ENCODE data around the gene OIP5.

Gene OIP5

DNA sequence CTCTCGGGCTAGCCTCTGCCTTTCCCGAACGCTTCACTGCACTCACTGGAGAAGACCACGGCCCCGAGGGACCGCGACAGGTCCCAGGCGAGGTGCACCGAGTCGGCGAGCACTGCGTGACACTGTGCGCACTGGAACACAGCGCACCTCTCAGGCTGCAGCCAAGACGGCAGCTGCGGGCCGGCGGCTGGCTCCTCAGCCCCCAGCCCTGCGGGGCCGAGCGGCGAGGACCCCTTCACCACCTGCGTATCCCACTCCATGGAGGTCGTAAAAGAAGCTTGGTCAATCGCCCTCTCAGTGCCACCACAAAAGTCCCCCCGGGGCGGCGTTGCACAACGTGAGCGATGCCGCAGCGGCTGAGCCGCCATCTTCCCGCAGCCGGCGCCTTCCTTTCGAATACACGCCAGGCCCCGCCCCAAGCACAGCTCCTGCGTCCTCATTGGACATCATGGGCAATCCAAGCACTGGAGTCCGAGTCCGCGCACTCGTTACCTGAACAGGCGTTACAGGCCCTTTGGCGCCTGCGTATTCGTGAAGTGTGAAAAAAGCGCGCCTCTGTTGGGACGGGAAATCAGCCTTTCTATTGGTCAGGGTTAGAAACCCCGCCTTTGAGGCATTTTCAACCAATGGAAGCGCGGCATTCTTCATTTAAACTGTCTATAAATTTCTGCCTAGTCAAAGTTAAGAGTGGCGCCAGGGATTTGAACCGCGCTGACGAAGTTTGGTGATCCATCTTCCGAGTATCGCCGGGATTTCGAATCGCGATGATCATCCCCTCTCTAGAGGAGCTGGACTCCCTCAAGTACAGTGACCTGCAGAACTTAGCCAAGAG, at the start of gene OIP5, which contains the start of gene NUSAP1:
Gene OIP5 (minus strand): TSS at position 398 of the 832 bp plus-strand sequence. CDS start 30 bp downstream, at position 368.
Gene NUSAP1 (plus strand): TSS at position 688 of the 832 bp plus-strand sequence. CDS start 77 bp downstream, at position 765.
- TF ChIP-seq, protein P1, sequence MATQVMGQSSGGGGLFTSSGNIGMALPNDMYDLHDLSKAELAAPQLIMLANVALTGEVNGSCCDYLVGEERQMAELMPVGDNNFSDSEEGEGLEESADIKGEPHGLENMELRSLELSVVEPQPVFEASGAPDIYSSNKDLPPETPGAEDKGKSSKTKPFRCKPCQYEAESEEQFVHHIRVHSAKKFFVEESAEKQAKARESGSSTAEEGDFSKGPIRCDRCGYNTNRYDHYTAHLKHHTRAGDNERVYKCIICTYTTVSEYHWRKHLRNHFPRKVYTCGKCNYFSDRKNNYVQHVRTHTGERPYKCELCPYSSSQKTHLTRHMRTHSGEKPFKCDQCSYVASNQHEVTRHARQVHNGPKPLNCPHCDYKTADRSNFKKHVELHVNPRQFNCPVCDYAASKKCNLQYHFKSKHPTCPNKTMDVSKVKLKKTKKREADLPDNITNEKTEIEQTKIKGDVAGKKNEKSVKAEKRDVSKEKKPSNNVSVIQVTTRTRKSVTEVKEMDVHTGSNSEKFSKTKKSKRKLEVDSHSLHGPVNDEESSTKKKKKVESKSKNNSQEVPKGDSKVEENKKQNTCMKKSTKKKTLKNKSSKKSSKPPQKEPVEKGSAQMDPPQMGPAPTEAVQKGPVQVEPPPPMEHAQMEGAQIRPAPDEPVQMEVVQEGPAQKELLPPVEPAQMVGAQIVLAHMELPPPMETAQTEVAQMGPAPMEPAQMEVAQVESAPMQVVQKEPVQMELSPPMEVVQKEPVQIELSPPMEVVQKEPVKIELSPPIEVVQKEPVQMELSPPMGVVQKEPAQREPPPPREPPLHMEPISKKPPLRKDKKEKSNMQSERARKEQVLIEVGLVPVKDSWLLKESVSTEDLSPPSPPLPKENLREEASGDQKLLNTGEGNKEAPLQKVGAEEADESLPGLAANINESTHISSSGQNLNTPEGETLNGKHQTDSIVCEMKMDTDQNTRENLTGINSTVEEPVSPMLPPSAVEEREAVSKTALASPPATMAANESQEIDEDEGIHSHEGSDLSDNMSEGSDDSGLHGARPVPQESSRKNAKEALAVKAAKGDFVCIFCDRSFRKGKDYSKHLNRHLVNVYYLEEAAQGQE (IDR thresholded peaks at IDR 0.05; ENCODE audit: low read depth) = no peak
- TF ChIP-seq YY1 (IDR thresholded peaks at IDR 0.05; ENCODE audit: low read depth) (peak; percentile 95), ZBTB7A (IDR thresholded peaks at IDR 0.05; ENCODE audit: low read depth) (no peak), RAD21 (IDR thresholded peaks at IDR 0.05; ENCODE audit: low read depth) (no peak), TAF1 (IDR thresholded peaks at IDR 0.05; ENCODE audit: low read depth) (peak; percentile 91), TEAD4 (IDR thresholded peaks at IDR 0.05) (peak; percentile 28; the same call in 1 of the 2 replicates), NFIC (IDR thresholded peaks at IDR 0.05) (no peak), CREB1 (IDR thresholded peaks at IDR 0.05; ENCODE audit: low read depth) (no peak), EP300 (IDR thresholded peaks at IDR 0.05; ENCODE audit: borderline replicate concordance) (no peak; the same call in 1 of the 2 replicates), TCF12 (IDR thresholded peaks at IDR 0.05; ENCODE audit: low read depth) (no peak), FOXM1 (IDR thresholded peaks at IDR 0.05; ENCODE audit: borderline replicate concordance, low read depth) (peak; percentile 93), EGR1 (IDR thresholded peaks at IDR 0.05) (no peak), CEBPB (IDR thresholded peaks at IDR 0.05) (0 out of 2 replicates have a peak, but pooled peaks have one; percentile 53)
- TF ChIP-seq, protein P2, sequence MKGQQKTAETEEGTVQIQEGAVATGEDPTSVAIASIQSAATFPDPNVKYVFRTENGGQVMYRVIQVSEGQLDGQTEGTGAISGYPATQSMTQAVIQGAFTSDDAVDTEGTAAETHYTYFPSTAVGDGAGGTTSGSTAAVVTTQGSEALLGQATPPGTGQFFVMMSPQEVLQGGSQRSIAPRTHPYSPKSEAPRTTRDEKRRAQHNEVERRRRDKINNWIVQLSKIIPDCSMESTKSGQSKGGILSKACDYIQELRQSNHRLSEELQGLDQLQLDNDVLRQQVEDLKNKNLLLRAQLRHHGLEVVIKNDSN (IDR thresholded peaks at IDR 0.05) = no peak
- TF ChIP-seq, protein P3, sequence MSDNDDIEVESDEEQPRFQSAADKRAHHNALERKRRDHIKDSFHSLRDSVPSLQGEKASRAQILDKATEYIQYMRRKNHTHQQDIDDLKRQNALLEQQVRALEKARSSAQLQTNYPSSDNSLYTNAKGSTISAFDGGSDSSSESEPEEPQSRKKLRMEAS (IDR thresholded peaks at IDR 0.05) = peak; percentile 69

DNA sequence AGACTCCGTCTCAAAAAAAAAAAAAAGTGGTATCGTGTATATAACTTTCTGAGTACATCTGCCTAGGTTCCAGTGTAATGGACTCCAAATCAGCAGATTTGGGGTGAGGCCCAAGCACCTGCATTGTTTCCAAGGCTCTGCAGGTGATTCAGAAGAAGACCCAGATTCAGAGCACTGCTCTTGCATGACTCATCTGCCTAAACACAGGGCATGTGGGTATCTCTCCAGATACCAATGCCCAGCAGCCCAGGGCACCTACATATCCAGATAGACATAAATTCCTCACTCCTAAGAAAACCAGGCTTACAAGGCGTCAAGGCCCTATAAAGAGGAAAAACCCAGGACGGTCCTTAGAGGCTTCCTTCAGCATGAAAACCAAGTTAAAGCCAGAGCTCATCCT, 45.6 kb upstream of the OIP5 start:
- no peak for TF ChIP-seq TEAD4 (IDR thresholded peaks at IDR 0.05)
- TF ChIP-seq CREB1 (IDR thresholded peaks at IDR 0.05; ENCODE audit: low read depth) = no peak

DNA sequence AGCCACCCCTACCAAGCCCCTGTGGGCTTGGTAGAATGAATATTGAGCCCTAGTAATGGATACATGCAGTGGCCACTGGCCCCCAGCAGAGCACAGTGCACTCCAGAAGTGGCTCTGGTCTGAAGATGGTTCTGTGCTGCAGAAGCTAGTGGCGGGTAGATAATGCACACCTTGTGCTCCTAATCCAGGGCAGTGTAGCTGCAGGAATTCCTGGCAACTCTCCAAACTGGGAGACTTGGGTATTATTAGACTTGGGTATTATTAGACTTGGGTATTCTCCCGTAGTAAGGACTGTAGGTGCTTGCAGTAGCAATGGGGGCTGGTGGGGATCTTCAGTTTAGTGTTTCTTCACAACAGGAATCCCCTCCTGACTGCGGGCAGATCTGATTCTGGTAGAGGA, 35.0 kb upstream of the OIP5 start:
- TF ChIP-seq, protein P3 (IDR thresholded peaks at IDR 0.05) = no peak
- TF ChIP-seq RAD21 (IDR thresholded peaks at IDR 0.05; ENCODE audit: low read depth) (no peak), TCF12 (IDR thresholded peaks at IDR 0.05; ENCODE audit: low read depth) (no peak), CEBPB (IDR thresholded peaks at IDR 0.05) (no peak), EP300 (IDR thresholded peaks at IDR 0.05; ENCODE audit: borderline replicate concordance) (no peak), NFIC (IDR thresholded peaks at IDR 0.05) (no peak)
- TF ChIP-seq, protein P1 (IDR thresholded peaks at IDR 0.05; ENCODE audit: low read depth) = no peak

DNA sequence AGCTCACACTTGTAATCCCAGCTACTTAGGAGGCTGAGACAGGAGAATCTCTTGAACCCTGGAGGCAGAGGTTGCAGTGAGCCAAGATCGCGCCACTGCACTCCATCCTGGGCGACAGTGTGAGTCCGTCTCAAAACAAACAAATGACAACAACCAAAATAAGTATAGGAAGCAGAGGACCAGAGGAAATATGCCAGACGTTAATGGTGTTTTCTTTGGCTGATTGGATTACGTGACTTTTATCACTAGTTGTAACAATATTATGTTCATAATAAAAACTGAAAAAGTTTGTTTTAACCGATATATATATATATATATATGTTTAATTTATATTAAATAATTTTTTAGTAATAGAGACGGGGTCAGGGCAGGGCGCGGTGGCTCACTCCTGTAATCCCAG, 22.0 kb upstream of the OIP5 start:
- TF ChIP-seq EP300 (IDR thresholded peaks at IDR 0.05; ENCODE audit: borderline replicate concordance) (no peak), TEAD4 (IDR thresholded peaks at IDR 0.05) (no peak), TAF1 (IDR thresholded peaks at IDR 0.05; ENCODE audit: low read depth) (no peak), CREB1 (IDR thresholded peaks at IDR 0.05; ENCODE audit: low read depth) (no peak), CEBPB (IDR thresholded peaks at IDR 0.05) (no peak), TCF12 (IDR thresholded peaks at IDR 0.05; ENCODE audit: low read depth) (no peak), YY1 (IDR thresholded peaks at IDR 0.05; ENCODE audit: low read depth) (no peak), RAD21 (IDR thresholded peaks at IDR 0.05; ENCODE audit: low read depth) (no peak), ZBTB7A (IDR thresholded peaks at IDR 0.05; ENCODE audit: low read depth) (no peak), EGR1 (IDR thresholded peaks at IDR 0.05) (no peak), NFIC (IDR thresholded peaks at IDR 0.05) (no peak), FOXM1 (IDR thresholded peaks at IDR 0.05; ENCODE audit: borderline replicate concordance, low read depth) (no peak)
- TF ChIP-seq, protein P1 (IDR thresholded peaks at IDR 0.05; ENCODE audit: low read depth) = no peak
- TF ChIP-seq, protein P2 (IDR thresholded peaks at IDR 0.05) = no peak
- TF ChIP-seq, protein P3 (IDR thresholded peaks at IDR 0.05) = no peak

All from Ishikawa (cell line).